Measurements from ENCODE around the gene FBXO24.

The FBXO24 gene

DNA sequence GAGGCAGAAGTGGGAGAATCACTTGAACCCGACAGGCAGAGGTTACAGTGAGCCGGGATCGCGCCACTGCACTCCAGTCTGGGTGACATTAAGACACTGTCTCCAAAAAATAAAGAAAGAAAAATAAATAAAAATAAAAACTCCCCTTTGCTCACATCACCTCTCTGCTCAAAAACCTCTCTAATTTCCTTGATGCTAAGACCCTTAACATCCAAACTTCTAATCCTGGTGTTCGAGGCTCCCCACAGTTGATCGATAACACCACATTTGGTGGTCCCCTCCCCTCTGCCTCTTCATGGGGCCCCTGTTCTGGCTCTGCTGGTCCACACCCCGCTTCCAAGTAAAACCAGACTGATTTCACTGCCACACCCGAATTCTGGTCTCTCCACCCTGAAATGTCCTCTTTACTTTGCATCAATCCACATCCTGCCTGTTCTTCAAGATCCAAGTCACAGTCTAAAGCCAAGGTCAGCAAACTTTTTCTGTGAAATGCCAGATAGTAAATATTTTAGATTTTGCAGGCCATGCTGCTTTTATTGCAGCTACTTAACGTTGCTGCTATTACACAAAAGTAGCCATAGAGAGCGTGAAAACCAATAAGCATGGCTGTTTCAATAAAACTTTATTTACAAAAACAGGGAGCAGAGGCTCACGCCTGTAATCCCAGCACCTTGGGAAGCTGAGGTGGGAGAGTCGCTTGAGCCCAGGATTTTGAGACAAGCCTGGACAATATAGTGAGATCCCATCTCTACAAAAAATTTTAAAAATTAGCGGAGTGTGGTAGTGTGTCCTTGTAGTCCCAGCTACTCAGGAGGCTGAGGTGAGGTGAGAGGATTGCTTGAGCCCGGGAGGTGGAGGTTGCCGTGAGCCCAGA is 38.1 kb downstream of the FBXO24 start:
- DNase-seq, result no peak

DNA sequence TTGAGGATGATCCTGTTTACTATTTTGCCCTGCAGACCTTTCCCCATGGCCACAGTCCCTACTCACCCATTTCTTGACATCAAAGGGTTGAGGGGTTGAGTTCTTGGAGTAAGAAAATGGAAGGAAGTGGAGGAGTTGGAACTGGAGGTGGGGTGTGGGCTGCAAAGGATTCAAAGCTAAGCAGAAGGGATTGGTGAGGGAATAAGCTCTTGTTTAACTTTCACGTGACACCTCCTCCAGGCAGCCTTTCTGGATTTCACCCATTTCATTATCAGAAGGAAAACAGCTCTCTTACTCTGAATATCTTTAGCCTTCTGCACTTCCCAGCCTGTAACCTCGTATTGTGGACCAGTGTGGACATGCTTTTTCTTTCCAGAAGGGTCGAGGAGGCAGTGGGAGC is 39.9 kb downstream of the FBXO24 start:
- no peak for DNase-seq

DNA sequence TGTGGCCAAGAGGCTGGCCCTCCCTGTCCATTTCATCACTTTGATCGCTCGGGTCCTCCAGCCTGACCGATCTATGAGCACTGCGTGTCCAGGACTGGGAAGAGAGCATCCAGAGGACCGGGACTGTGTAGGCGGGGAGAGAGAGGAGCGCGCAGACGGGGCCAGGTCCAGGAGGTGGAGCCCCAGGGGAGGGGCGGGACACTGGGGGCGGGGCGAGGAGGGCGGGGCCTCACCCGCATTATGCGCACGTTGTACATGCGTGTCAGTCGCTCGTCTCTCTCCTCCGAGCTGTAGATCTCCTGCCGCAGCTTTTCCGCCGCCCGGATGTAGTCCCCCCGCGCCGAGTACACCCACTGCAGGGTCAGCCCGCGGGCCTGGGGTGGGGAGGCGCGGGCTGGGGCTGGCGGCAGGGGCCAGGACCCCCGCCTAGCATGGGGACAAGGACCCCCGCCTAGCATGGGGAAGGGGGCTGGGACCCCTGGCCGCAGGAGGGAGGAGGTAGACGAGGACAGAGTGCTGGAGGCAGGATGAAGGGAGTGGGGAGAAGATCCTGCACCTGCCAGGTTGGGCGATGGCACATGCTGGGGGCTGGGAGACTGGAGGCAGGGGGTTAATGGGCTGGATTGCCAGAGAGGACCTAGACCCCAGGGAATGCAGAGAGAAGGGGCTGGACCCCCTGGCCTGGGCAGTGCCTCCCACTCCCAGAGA is 40.6 kb downstream of the FBXO24 start:
- DNase-seq, result no peak

DNA sequence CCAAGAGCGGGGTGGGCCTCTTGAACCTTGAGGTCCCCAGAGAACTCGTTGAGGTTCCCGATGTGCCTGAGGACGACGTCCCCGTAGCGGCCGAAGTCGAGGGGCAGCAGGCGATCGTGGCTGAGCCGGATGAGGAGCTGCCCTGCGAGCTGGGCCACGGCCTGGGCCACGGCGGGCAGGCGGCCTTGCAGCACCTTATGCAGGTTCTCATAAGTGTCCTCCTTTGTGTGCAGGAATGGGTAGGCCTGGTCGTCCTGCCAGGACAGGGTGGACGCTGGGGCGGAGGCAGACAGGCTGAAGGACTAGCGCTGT is 41.1 kb downstream of the FBXO24 start:
- no peak for DNase-seq

DNA sequence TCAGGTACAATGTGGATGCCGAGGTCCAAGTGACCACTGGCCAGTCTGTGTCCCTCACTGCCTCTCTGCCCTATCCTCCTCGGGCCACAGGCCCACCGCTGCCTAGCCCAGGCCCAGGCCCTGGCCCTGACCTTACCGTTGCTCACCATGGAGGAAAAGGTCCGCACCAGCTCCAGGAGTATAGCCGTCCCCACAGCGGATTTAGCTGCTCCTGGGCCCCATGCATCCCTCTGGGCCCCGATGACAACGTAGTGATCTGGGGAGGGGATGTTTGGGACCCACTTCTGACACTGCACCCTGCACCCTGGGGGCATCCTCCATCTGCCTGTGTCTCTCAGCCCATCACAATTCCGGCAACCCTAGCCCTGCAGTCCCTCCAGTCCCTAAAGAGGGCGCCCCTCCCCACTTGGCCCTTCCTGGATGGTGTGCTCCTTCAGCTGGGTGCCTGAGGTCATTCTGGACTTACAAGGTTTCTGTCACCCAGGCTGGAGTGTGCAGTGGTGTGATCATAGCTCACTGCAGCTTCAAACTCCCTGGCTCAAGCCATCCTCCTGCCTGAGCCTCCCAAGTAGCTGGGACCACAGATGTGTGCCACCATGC is 43.1 kb downstream of the FBXO24 start:
- DNase-seq, result no peak

DNA sequence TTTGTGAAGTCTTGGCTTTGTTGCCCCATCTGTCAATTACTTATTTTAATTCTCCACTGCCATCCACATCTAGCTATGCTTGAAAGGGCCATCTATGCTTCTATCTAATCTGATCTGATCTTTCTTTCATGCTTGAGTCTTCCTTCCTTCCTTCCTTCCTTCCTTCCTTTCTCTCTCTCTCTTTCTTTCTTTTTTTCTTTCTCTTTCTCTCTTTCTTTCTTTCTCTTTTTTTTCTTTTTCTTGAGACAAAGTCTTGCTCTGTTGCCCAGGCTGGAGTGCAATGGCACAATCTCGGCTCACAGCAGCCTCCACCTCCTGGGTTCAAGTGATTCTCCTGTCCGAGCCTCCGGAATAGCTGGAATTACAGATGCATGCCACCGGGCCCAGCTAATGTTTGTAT is 43.9 kb downstream of the FBXO24 start:
- no peak for DNase-seq

DNA sequence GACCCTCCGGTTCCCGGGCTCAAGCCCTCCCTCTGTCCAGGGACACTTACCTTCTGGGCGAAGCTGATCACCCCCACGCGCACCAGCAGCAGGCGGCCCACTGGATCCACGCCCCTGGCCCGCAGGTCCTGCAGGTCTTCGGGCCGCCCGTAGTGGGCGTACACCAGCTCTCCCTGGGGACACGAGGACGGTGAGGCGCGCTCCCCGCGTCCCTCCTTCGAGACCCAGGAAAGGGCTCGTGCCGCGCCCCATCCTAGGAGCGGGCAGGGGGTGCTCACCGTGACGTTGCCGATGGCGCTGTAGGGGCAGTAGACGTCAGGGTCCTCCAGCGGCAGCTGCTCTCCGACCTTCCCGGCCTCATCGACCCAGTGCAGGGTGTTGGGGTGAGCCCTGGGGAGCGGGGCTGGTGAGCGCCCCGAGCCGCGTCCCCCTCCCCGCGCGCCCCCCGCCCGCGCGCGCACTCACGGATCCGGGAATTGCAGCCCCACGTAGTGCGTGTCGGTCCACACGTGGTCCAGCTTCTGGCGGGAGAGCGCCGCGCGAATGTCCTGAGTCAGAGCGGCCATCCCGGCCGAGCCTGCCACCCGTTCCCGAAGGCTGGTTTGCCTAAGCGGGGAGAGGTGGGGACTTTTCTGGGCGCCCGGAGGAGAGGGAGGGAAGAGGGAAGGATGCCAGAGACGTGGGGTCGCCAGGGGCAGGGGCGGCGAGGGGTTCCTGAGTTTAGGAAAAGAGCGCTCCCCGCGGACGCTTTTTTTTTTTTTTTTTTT is 47.0 kb downstream of the FBXO24 start:
- DNase-seq, result peak; percentile 67

DNA sequence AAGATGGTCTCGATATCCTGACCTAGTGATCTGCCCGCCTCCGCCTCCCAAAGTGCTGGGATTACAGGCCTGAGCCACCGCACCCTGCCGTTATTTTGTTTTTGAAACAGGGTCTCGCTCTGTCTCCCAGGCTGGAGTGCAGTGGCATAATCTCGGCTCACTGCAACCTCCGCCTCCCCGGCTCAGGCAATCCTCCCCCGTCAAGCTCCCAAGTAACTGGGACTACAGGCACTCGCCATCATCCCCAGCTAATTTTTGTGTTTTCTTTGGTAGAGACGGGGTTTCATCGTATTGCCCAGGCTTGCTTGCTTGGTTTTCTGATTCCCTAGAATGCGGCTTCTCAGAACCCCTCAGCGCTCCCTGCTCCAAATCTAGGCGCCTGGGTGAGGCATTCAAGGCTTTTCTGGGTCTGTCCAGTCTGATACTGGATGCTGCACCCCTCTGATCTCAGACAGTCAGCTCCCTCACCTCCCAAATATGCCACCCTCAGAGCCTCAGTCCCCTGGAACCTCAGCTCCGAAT is 53.9 kb downstream of the FBXO24 start:
- no peak for DNase-seq

DNA sequence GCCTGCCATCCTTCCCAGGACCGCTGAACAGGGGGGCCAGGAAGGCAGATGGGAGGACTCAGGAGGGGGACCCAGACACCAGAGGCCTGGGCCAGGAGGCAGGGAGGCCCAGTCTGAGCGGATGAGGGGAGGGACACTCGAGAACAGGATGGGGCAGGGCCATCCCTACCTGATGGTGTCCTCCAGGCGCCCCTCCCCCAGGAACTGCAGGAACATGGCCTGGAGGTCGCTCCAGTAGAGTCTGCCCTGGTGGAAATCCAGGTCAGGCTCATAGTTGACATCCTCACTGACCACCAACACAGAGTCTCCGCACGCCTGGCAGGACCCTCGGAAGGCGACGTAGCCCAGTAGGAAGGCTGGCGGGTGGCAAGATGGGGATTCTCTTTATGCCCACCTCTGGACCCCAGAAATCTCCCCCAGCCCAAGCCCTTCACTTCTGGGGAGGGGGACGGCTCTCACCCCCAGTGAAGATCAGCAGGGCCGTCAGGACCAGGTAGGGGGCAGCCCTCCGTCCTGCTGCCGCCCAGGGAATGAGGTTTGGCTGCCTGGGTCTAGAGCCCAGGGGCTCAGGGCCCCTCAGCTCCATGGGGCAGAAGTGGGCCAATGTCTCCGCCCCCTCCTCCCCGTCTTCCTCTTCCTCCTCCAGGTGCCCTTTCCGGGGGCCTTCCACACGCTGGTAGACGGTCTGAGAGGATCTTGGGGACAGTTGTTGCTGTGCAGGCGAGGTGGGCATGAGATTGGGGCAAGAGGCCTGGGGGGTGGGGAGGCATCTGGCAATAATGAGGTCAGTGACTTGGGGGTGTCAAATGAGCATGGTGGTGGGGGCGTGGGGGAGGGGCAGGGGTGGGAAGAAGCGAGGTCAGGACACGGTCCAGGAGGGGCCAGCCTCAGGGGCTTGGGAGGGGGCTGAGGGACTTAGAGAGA is 54.7 kb downstream of the FBXO24 start:
- no peak for DNase-seq

DNA sequence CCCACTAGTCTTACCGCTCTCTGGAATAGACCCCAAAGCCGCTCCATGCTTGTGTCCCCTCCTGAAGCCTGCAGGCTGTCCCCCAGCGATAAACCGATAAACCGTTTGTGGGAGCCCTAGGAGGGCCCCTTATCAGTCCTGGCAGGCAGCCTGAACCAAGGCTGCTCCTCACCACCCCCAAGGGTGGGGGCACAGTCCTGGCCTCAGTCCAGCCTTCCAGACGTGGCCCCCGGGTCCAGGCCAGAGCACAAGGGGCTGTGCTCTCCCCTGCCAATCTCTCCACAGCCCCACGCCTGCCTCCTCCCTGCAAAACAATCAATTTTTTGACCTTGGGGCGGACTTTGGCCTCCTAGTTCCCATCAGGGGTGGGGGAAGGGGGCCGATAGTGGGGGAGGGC is 55.3 kb downstream of the FBXO24 start, which contains the start of gene TFR2:
TSS of gene TFR2 (minus strand) at position 90 of the 397 bp plus-strand sequence. CDS start at position 47, 43 bp downstream.
- DNase-seq, result no peak

DNA sequence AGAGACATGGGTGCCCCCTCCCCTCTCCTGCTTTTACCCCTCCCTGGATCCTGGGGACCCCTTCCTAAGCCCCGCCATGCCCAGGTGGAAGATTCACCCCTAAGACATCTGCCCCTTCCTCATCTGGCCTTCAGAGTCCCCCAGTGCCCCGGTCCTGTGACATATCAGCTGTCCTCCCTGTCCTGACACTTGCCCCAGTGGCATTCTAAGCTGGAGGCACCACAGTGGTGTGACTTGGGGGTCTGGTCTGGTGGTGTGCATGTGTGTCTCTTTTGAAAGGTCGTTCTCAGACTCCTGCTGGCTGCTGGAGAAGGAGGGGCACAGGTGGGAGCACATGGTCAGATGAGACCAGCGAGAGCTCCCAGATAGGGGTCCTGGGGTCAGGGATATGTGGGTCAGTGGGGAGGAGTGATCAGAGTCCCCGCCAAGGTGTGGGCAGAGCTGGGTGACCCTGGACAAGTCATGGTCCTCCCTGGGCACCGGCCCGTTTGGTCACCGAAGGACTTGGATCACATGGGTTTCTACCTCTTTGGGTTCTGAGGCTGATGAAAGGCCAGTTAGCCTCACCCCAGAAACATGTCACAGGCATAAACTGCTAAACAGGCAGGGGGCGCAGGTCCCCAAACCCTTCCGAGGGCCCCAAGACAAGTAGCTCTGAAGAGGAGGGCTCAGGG is 55.9 kb downstream of the FBXO24 start:
- no peak for DNase-seq

DNA sequence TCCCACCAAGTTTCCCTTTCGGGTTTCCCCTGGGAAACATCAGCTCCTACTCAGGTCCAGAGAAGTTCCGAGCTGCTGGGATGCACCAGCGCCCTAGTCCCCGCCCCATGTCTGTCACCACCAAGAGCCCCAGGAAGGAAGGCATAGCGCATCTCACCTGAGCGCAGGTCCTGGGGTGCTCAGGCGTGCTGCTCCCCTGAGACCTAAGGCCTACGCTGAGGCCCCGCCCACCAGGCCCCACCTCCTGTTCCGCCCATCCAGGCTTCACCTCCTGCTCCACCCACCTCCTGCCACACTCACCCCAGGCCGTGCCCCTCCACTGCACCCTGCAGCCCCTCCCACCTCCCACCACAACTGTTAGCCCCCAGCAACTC is 56.4 kb downstream of the FBXO24 start:
- peak; percentile 89 for DNase-seq

DNA sequence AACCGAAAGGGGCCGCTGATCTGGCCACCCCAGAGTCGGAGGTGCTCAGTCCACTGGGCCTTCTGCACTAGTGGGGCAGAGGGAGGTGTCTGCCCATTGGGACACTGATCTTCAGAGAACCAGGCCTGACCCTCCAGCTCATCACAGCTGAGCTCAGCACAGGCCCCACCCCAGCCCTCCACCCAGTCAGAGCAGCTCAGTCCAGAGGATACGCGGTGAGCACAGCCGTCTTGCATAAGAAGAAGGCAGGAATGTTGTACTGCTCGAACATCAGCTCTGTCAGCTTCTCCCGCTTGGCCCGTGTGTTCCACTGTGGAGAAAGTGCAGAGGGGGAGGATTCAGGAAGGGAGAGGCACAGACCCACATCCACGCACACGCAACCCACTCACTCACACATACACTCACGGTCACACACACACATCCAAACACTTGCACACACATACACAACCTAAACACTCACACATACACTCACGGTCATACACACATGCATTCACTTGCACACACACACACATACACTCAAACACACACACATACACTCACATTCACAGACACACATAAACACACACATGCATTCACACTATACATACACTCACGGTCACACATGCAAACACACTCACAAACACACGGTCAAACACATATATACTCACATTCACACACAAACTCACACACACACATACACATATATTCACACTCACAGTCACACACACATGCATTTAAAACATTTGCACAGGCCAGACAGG is 63.9 kb downstream of the FBXO24 start:
- no peak for DNase-seq

Measured in NCI-H2171 (cell line).